B cell (primary cell): ENCODE results near the gene GNL3. TPM values are rescaled to one million over a fixed set of nuclear protein-coding genes. Genes with fewer than 3 reads are reported as not detected.
"Not testable (repeated sequence)": the region's sequence is repeated elsewhere in the genome, so short reads cannot be mapped to it uniquely, and the experiment has no call there.

ENCODE experiments used
- ATAC-seq: fragments of 200-7000 bp; cut with Tn5 transposase; one replicate; pipeline ENCODE4 v1.10.0; 2021; ENCODE audit warnings: low read depth, mild to moderate bottlenecking, moderate number of reproducible peaks, moderate library complexity
- CTCF ChIA-PET: fragments of 350-600 bp; sonication (Branson Sonifier 250); formaldehyde crosslinking; loops from one replicate; lab custom pipeline; 2021; ENCODE audit warnings: antibody characterized with exemption, inconsistent platforms; lab: Charles Lee
- POLR2A ChIA-PET: fragments of 350-600 bp; sonication (Branson Sonifier 250); formaldehyde crosslinking; loops from one replicate; lab custom pipeline; 2021; ENCODE audit warnings: antibody characterized with exemption; lab: Charles Lee
- DNase-seq: peaks from one replicate; pipeline ENCODE4 v3.0.0; 2013
- H2AFZ ChIP-seq: 2 replicates; pipeline ENCODE4 v1.6.1; 2012; ENCODE audit warnings: mild to moderate bottlenecking, low read depth, low read length; ENCODE audit not compliant: insufficient read depth, poor library complexity, severe bottlenecking
- H3K27ac ChIP-seq, 2 donors: 1 replicate in 1 of 2; 2 replicates in 1 of 2; pipeline ENCODE4 v1.5.1; 2012 to 2013; ENCODE audit warnings: low read length in 2 of 2, mild to moderate bottlenecking in 2 of 2, moderate library complexity in 1 of 2
- H3K27me3 ChIP-seq, 4 experiments: fragments of 200-600 bp in 1 of 4; sonication (generic) in 1 of 4; replicated peaks in 1 of 4; 1 replicate in 2 of 4; 2 replicates in 2 of 4; pipeline versions ENCODE4 v1.6.1 to v1.7.0; 2013 to 2016; ENCODE audit warnings: low read length in 3 of 4, mild to moderate bottlenecking in 2 of 4, mixed read lengths in 1 of 4, moderate library complexity in 1 of 4; ENCODE audit not compliant: insufficient read depth in 4 of 4, control insufficient read depth in 3 of 4; ENCODE audit errors: control extremely low read depth in 1 of 4
- H3K36me3 ChIP-seq, 2 experiments: replicated peaks in 1 of 2; 1 replicate in 1 of 2; 2 replicates in 1 of 2; pipeline versions ENCODE4 v1.6.1 to v1.7.1; 2013; ENCODE audit warnings: low read length in 1 of 2; ENCODE audit not compliant: insufficient read depth in 2 of 2, control insufficient read depth in 1 of 2; ENCODE audit errors: control extremely low read depth in 1 of 2, extremely low read depth in 1 of 2
- H3K4me1 ChIP-seq, 2 donors: fragments of 200-600 bp in 1 of 2; sonication (generic) in 1 of 2; 1 replicate in 1 of 2; 2 replicates in 1 of 2; pipeline versions ENCODE4 v1.5.1 to v1.6.1; 2013 to 2017; ENCODE audit warnings: low read length in 2 of 2; ENCODE audit not compliant: control insufficient read depth in 2 of 2, insufficient read depth in 2 of 2
- H3K4me2 ChIP-seq: replicated peaks from 2 replicates; pipeline ENCODE3; 2012; ENCODE audit warnings: mild to moderate bottlenecking, low read depth, low read length; ENCODE audit not compliant: poor library complexity, severe bottlenecking
- H3K4me3 ChIP-seq, 5 experiments: fragments of 200-600 bp in 1 of 5; sonication (generic) in 1 of 5; 1 replicate in 3 of 5; 2 replicates in 2 of 5; pipeline versions ENCODE4 v1.5.1 to v1.7.0; 2011 to 2016; ENCODE audit warnings: low read length in 4 of 5, mild to moderate bottlenecking in 4 of 5, low read depth in 2 of 5, control low read depth in 1 of 5, moderate library complexity in 1 of 5; ENCODE audit not compliant: insufficient read depth in 1 of 5; ENCODE audit errors: control extremely low read depth in 1 of 5, extremely low read depth in 1 of 5
- H3K79me2 ChIP-seq: fragments of 200-600 bp; sonication (generic); one replicate; pipeline ENCODE4 v1.6.0; 2016; ENCODE audit warnings: low read length; ENCODE audit not compliant: control insufficient read depth, insufficient read depth
- H3K9ac ChIP-seq: fragments of 200-600 bp; sonication (generic); 2 replicates; pipeline ENCODE4 v1.6.1; 2017; ENCODE audit warnings: mild to moderate bottlenecking, low read length, moderate library complexity
- H3K9me3 ChIP-seq, 3 donors: one replicate each; pipeline versions ENCODE4 v1.6.1 to v1.7.1; 2013; ENCODE audit warnings: low read length in 2 of 3; ENCODE audit not compliant: control insufficient read depth in 2 of 3, insufficient read depth in 1 of 3; ENCODE audit errors: control extremely low read depth in 1 of 3
- H4K20me1 ChIP-seq: 2 replicates; pipeline ENCODE4 v1.6.0; 2012; ENCODE audit warnings: mild to moderate bottlenecking, low read length; ENCODE audit not compliant: insufficient read depth, control insufficient read depth, poor library complexity, severe bottlenecking
- H3K27ac Mint-ChIP-seq: one replicate; pipeline ENCODE4 v1.8.0; 2021; ENCODE audit warnings: mixed read lengths
- H3K27me3 Mint-ChIP-seq: one replicate; pipeline ENCODE4 v1.8.0; 2021; ENCODE audit warnings: mixed read lengths
- H3K4me1 Mint-ChIP-seq: one replicate; pipeline ENCODE4 v1.8.0; 2021; ENCODE audit warnings: mixed read lengths
- H3K4me3 Mint-ChIP-seq: one replicate; pipeline ENCODE4 v1.8.0; 2021; ENCODE audit warnings: mixed read lengths
- H3K9me3 Mint-ChIP-seq: one replicate; pipeline ENCODE4 v1.8.0; 2022; ENCODE audit warnings: mixed read lengths; ENCODE audit not compliant: insufficient read depth
- CTCF ChIP-seq: fragments of 200-600 bp; IDR thresholded peaks from one replicate; pipeline ENCODE4 v1.8.0; 2022; ENCODE audit warnings: antibody characterized with exemption, mild to moderate bottlenecking
- EZH2 ChIP-seq: IDR thresholded peaks from 2 replicates; pipeline ENCODE4 v1.6.1; 2012; ENCODE audit warnings: borderline replicate concordance, low read depth, mild to moderate bottlenecking, moderate library complexity, low read length; ENCODE audit not compliant: insufficient read depth, poor library complexity, severe bottlenecking
- WGBS: methylation state at CpG from one replicate; pipeline ENCODE4 v1.1.5; 2013; ENCODE audit warnings: missing lambda C conversion rate; ENCODE audit not compliant: insufficient coverage; 5-methylcytosine and 5-hydroxymethylcytosine counted together
- intact Hi-C: fragments of 100-400 bp; cut with micrococcal nuclease; formaldehyde crosslinking; loops from one replicate; pipeline ENCODE4 v1.10.0; 2022
- polyA plus RNA-seq: library from polyadenylated mRNA; depleted of rRNA; stranded (reverse); fragments of >200 nt; gene quantifications from 2 replicates; pipeline ENCODE4 v1.2.3, GENCODE V29; 2012
- total RNA-seq, 2 donors: library from RNA; stranded (reverse); fragments of 120-200 nt in 1 of 2; gene quantifications; 1 replicate in 1 of 2; 2 replicates in 1 of 2; pipeline versions ENCODE4 v1.2.3 to v1.2.4, GENCODE V29; 2013 to 2022

Gene GNL3
- total and polyA plus RNA-seq, 2 donors (not counting 1 experiment from before 2014, with no cell fraction given): 32.6 to 68.5 TPM

- Mint-ChIP-seq H3K27ac (no peak overlapping the region), H3K27me3 (no peaks in the 10 kb centered on the region), H3K4me3 (no peak overlapping the region), H3K4me1 (peaks cover 12% of the 10 kb centered on the region), H3K9me3 (peaks cover 4% of the 10 kb centered on the region)
- Histone ChIP-seq H3K79me2 (no peaks in the 10 kb centered on the region), H3K36me3 (no peaks in the 10 kb centered on the region), H3K9me3 (peaks cover 0 to 17% (median 6%) of the 10 kb centered on the region in 3 donors), H2AFZ (no peak overlapping the region), H4K20me1 (no peaks in the 10 kb centered on the region), H3K4me3 (no peak overlapping the region), H3K27me3 (no peaks in the 10 kb centered on the region), H3K4me2 (no peak overlapping the region), H3K4me1 (peaks cover 6 to 11% of the 10 kb centered on the region in 2 donors), H3K9ac (no peak overlapping the region), H3K27ac (no peak overlapping the region)
- no CpG with 5 or more reads among the region's 1 CpG for WGBS
- TF ChIP-seq CTCF (no peak), EZH2 (no peak)
- ATAC-seq (no peak), DNase-seq (no peak)
- intact Hi-C loops: no loop called here
- ChIA-PET CTCF (no interaction called here), POLR2A (no interaction called here)
Observed at GRCh38 chr3:52724511-52724910, 38.7 kb downstream of the GNL3 start.

DNA sequence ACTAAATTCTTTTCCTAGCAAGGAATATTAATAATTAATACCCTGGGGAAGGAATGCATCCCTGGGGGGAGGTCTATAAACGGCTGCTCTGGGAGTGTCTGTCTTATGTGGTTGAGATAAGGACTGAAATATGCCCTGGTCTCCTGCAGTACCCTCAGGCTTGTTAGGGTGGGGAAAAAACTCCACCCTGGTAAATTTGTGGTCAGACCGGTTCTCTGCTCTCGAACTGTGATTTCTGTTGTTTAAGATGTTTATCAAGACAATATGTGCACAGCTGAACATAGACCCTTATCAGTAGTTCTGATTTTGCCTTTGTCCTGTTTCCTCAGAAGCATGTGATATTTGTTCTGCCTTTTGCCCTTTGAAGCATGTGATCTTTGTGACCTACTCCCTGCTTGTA lies 42.9 kb downstream of the GNL3 start:
- H4K20me1 ChIP-seq, H3K27ac Mint-ChIP-seq, H3K4me1 ChIP-seq, H3K4me1 Mint-ChIP-seq, H3K9ac ChIP-seq, H3K79me2 ChIP-seq, H3K27me3 ChIP-seq, H3K4me2 ChIP-seq, H3K27me3 Mint-ChIP-seq, H3K4me3 Mint-ChIP-seq, intact Hi-C loops, CTCF ChIA-PET, ATAC-seq, H3K4me3 ChIP-seq, DNase-seq, H3K27ac ChIP-seq, H2AFZ ChIP-seq: not testable (repeated sequence)
- POLR2A ChIA-PET: interaction anchor here (0.7 kb wide), 1 partner anchor 375 kb away, joined by 3 read pairs; no protein-coding TSS in a partner anchor
- WGBS: 100% methylated on average over 1 of the region's 3 CpGs
- H3K9me3 Mint-ChIP-seq: peaks cover 11% of the 10 kb centered on the region
- peaks cover 1 to 16% (median 7%) of the 10 kb centered on the region in 3 donors for H3K9me3 ChIP-seq
- H3K36me3 ChIP-seq: peaks cover 3 to 20% of the 10 kb centered on the region in 2 experiments
